GM23248 (cell line): ENCODE results near the gene PXDN. TPM values are rescaled to one million over a fixed set of nuclear protein-coding genes. Genes with fewer than 3 reads are reported as not detected.
"Not testable (repeated sequence)": the region's sequence is repeated elsewhere in the genome, so short reads cannot be mapped to it uniquely, and the experiment has no call there.

Source experiments
- DNase-seq: peaks from one replicate; pipeline ENCODE4 v3.0.0-alpha.2; 2015
- H2AFZ ChIP-seq: fragments of 200-600 bp; sonication (generic); 2 replicates; pipeline ENCODE4 v1.6.1; 2016; ENCODE audit warnings: antibody characterized with exemption
- H3F3A ChIP-seq: fragments of 200-600 bp; sonication (generic); 2 replicates; pipeline ENCODE4 v1.6.1; 2016; ENCODE audit warnings: mild to moderate bottlenecking, antibody characterized with exemption, mixed run types; ENCODE audit not compliant: insufficient read depth
- H3K27ac ChIP-seq: fragments of 200-600 bp; sonication (generic); 2 replicates; pipeline ENCODE4 v1.5.1; 2016; ENCODE audit warnings: mild to moderate bottlenecking
- H3K27me3 ChIP-seq: fragments of 200-600 bp; sonication (generic); replicated peaks from 2 replicates; pipeline ENCODE4 v1.6.1; 2016; ENCODE audit warnings: mild to moderate bottlenecking; ENCODE audit not compliant: insufficient read depth
- H3K36me3 ChIP-seq: fragments of 200-600 bp; sonication (generic); 2 replicates; pipeline ENCODE4 v1.6.1; 2016; ENCODE audit warnings: low read depth, mild to moderate bottlenecking
- H3K4me1 ChIP-seq: fragments of 200-600 bp; sonication (generic); 2 replicates; pipeline ENCODE4 v1.6.1; 2016; ENCODE audit warnings: mild to moderate bottlenecking; ENCODE audit not compliant: insufficient read depth
- H3K4me2 ChIP-seq: fragments of 200-600 bp; sonication (generic); one replicate; pipeline ENCODE4 v1.6.1; 2016; ENCODE audit warnings: mild to moderate bottlenecking; ENCODE audit not compliant: unreplicated experiment
- H3K4me3 ChIP-seq: fragments of 200-600 bp; sonication (generic); 2 replicates; pipeline ENCODE4 v1.5.1; 2016; ENCODE audit warnings: mild to moderate bottlenecking
- H3K79me2 ChIP-seq: fragments of 200-600 bp; sonication (generic); 2 replicates; pipeline ENCODE4 v1.6.1; 2016; ENCODE audit warnings: mild to moderate bottlenecking; ENCODE audit not compliant: insufficient read depth
- H3K9ac ChIP-seq: fragments of 200-600 bp; sonication (generic); 2 replicates; pipeline ENCODE4 v1.6.1; 2016; ENCODE audit warnings: mild to moderate bottlenecking
- H3K9me2 ChIP-seq: fragments of 200-600 bp; sonication (generic); 2 replicates; pipeline ENCODE4 v1.6.1; 2016; ENCODE audit warnings: mixed run types, mild to moderate bottlenecking, moderate library complexity; ENCODE audit not compliant: insufficient read depth
- H3K9me3 ChIP-seq: fragments of 200-600 bp; sonication (generic); one replicate; pipeline ENCODE4 v1.6.1; 2017; ENCODE audit warnings: low read depth
- H4K20me1 ChIP-seq: fragments of 200-600 bp; sonication (generic); 2 replicates; pipeline ENCODE4 v1.6.0; 2016; ENCODE audit not compliant: insufficient read depth
- EZH2 ChIP-seq: fragments of 200-600 bp; sonication (generic); IDR thresholded peaks from 2 replicates; pipeline ENCODE4 v1.6.1; 2018; ENCODE audit warnings: antibody characterized with exemption, mild to moderate bottlenecking; ENCODE audit not compliant: insufficient read depth, poor library complexity, severe bottlenecking
- EZH2phosphoT487 ChIP-seq: fragments of 200-600 bp; sonication (generic); IDR thresholded peaks from 2 replicates; pipeline ENCODE4 v1.6.1; 2018; ENCODE audit warnings: antibody characterized with exemption, moderate library complexity, mild to moderate bottlenecking, low read depth; ENCODE audit not compliant: insufficient read depth
- WGBS, 2 experiments: methylation state at CpG; one replicate each; pipeline ENCODE4 v1.1.6; 2015 to 2017; ENCODE audit warnings: low lambda C conversion rate in 2 of 2, low coverage in 1 of 2; ENCODE audit errors: missing lambda C conversion rate in 2 of 2; 5-methylcytosine and 5-hydroxymethylcytosine counted together
- in situ Hi-C: fragments of 300-500 bp; cut with MboI; formaldehyde crosslinking; loops from 2 replicates; pipeline ENCODE4 v1.15.0; 2020
- polyA plus RNA-seq: library from polyadenylated mRNA; unstranded; fragments of >200 nt; fragmentation: Nextera tagmentation; extraction: Ambion mirVana; gene quantifications from 2 replicates; pipeline ENCODE4 v1.2.1, GENCODE V29; 2016
- total RNA-seq: library from RNA; depleted of rRNA; stranded (reverse); fragments of >200 nt; shearing (Covaris generic); gene quantifications from 2 replicates; pipeline ENCODE4 v1.2.3, GENCODE V29; 2014

Gene PXDN
- total and polyA plus RNA-seq, 2 experiments from 2014 or later = 222 to 263 TPM

DNA sequence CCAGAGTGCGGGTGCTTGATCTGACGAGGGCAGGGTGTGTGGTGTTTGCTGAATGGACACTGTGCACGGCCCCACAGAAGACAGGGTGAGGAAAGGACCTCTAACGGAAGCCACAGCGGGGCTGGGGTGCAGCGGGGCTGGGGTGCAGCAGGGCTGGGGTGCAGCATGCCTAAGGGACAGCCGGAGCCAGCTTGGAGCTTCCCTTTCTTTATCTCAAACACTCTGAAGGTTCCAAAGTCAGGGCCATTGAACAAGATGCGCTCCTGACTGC lies 35.0 kb downstream of the PXDN start:
- no peaks in the 10 kb centered on the region for H3K9me2 ChIP-seq
- H3K4me3 ChIP-seq = no peak overlapping the region
- WGBS, 2 experiments = 77 to 86% methylated on average over 7 to 8 of the region's 8 CpGs
- no peak overlapping the region for H3K27ac ChIP-seq
- TF ChIP-seq EZH2phosphoT487 = no peak
- H4K20me1 ChIP-seq = peaks cover 5% of the 10 kb centered on the region
- no peak for DNase-seq
- H3K27me3 ChIP-seq = no peaks in the 10 kb centered on the region
- H3K79me2 ChIP-seq = peaks cover 78% of the 10 kb centered on the region
- peaks cover 5% of the 10 kb centered on the region for H3F3A ChIP-seq
- no peak overlapping the region for H2AFZ ChIP-seq
- in situ Hi-C loops = no loop called here
- no peak overlapping the region for H3K9ac ChIP-seq
- H3K4me1 ChIP-seq = peaks cover 10% of the 10 kb centered on the region
- H3K4me2 ChIP-seq = no peak overlapping the region
- no peaks in the 10 kb centered on the region for H3K36me3 ChIP-seq
- H3K9me3 ChIP-seq = no peaks in the 10 kb centered on the region

DNA sequence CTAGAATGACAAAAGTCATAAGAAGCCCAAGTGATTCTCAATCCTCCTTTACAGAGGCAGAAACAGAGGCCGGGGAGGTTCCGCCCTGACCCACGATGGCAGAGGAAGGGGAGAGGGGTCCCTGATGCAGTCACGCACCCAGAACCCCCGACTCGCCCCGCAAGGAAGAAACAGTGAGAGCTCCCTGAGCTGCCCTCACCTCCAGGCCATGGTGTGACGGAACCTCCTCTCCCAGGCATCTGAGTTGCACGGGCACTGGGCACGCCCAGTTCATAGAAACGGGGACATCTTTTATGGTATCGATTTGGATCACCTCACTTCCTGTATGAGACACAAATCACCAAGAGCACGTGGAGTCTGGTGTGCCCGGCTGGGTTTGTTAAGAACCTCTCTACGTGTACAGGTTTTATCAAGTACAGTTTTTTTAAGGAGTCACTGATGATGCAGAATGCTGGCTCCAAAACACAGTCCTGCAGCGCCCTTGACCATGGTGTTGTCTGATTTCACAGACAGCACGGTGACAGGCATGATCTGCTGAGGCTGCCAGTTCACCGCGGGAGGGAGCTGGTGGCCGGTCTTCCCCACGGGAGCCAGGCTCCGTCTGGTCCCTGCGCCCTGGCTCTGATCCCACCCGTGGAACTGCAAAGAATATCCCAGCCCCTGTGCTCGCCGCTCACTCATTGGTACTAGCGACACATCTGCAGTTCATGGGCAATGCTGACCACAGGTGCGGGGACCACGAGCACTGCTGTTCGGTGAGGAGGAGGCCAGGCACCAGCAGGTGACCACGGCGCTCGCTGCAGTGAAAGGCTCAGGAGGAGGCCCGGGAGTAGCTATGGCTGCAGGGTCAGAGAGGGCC lies 35.6 kb downstream of the PXDN start:
- H3K36me3 ChIP-seq = no peaks in the 10 kb centered on the region
- no peaks in the 10 kb centered on the region for H3K27me3 ChIP-seq
- peaks cover 72% of the 10 kb centered on the region for H3K79me2 ChIP-seq
- peaks cover 5% of the 10 kb centered on the region for H4K20me1 ChIP-seq
- peaks cover 5% of the 10 kb centered on the region for H3F3A ChIP-seq
- WGBS, 2 experiments = 85 to 87% methylated on average over 32 to 34 of the region's 34 CpGs
- DNase-seq = no peak
- no peak overlapping the region for H2AFZ ChIP-seq
- peaks cover 10% of the 10 kb centered on the region for H3K4me1 ChIP-seq
- H3K9me3 ChIP-seq = no peaks in the 10 kb centered on the region
- H3K4me2 ChIP-seq = peak overlapping the region; percentile 82
- no peak for TF ChIP-seq EZH2
- no peak for TF ChIP-seq EZH2phosphoT487
- in situ Hi-C loops = no loop called here
- H3K9me2 ChIP-seq = no peaks in the 10 kb centered on the region
- H3K27ac ChIP-seq = peak overlapping the region; percentile 78
- peak overlapping the region; percentile 59 for H3K4me3 ChIP-seq
- H3K9ac ChIP-seq = peak overlapping the region; percentile 68

DNA sequence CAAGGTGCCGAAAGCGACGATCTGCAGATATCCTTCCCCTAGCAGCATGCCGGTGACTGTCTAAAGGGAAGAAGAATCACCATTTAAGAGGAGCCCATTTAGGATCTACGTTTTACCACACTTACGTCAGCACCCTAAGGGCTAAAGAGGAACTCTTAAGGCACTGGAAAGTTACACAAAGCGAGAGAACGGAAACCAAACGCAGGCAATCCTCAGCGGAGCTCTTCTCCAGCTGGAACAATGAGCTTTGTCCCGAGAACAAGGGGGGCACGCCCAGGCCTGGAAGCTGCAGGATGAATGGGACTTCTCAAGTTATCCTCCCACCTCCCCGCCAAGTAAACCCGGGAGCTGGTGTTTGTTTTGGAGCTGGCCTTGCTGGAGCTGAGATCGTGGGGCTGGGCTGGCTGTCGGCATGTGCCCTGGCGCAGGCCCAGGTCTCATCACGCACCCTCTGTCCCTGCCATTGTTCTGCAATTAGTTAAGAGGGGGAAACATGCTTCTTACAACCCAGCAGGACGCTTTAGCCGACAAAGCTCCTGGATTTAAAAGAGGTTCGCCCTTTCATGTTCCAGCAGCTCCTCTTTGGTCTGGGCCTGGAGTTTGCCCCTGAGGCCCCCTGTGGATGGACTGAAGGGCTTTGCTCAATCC lies 36.4 kb downstream of the PXDN start:
- Histone ChIP-seq H3K79me2 (peaks cover 64% of the 10 kb centered on the region), H3F3A (peaks cover 5% of the 10 kb centered on the region), H3K4me3 (peak overlapping the region; percentile 59), H3K4me2 (peak overlapping the region; percentile 82), H3K9ac (peak overlapping the region; percentile 68), H3K27ac (peak overlapping the region; percentile 78), H2AFZ (peak overlapping the region; percentile 22; the same call in 1 of the 2 replicates), H3K9me3 (no peaks in the 10 kb centered on the region), H3K4me1 (peaks cover 10% of the 10 kb centered on the region), H3K27me3 (no peaks in the 10 kb centered on the region), H4K20me1 (peaks cover 5% of the 10 kb centered on the region), H3K9me2 (no peaks in the 10 kb centered on the region), H3K36me3 (no peaks in the 10 kb centered on the region)
- TF ChIP-seq EZH2 (no peak), EZH2phosphoT487 (no peak)
- 7% methylated on average over 20 to 21 of the region's 21 CpGs for WGBS, 2 experiments
- in situ Hi-C loops = no loop called here
- DNase-seq = peak; percentile 94

DNA sequence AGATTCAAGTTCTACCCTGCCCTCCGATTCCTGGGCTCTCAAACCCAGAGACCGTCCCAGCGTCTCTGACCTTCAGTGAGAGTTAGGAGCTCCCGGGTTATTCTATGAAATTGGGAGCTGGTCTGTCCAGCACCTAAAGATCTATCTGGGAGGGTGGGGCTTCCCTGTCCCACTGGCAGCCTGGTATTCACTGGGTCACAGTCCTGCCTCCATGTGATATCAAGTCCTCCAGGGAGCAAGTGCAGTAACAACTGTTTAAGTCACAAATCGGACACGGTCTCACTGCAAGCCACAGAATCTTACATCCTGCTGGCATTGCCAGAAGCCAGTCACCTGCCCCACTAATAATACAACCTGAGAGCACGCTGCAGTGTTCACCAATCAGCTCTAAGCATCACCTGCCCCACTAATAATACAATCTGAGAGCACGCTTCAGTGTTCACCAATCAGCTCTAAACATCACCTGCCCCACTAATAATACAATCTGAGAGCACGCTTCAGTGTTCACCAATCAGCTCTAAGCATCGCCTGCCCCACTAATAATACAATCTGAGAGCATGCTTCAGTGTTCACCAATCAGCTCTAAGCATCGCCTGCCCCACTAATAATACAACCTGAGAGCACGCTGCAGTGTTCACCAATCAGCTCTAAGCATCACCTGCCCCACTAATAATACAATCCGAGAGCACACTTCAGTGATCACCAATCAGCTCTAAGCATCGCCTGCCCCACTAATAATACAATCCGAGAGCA lies 38.0 kb downstream of the PXDN start:
- H4K20me1 ChIP-seq, H3K9me3 ChIP-seq, H3K27ac ChIP-seq, H3F3A ChIP-seq, in situ Hi-C loops, H3K4me2 ChIP-seq, H3K4me3 ChIP-seq, H3K9ac ChIP-seq, H2AFZ ChIP-seq, H3K27me3 ChIP-seq, H3K36me3 ChIP-seq, H3K9me2 ChIP-seq, DNase-seq: not testable (repeated sequence)
- peaks cover 10% of the 10 kb centered on the region for H3K4me1 ChIP-seq
- H3K79me2 ChIP-seq = peaks cover 65% of the 10 kb centered on the region
- 91% methylated on average over 15 of the region's 15 CpGs for WGBS, 2 experiments
